ENCODE measurements around the gene LTV1. TPM values are rescaled to one million over a fixed set of nuclear protein-coding genes. Genes with fewer than 3 reads are reported as not detected.
"Not testable (repeated sequence)": the region's sequence is repeated elsewhere in the genome, so short reads cannot be mapped to it uniquely, and the experiment has no call there.

LTV1 gene
- total and polyA plus RNA-seq, 2 donors (not counting 3 experiments of a cell fraction or from before 2014, with no cell fraction given), result 5.2 to 26.9 TPM

- FAIRE-seq; H3K9me1 ChIP-seq (replicated peaks; ENCODE audit: control insufficient read depth, extremely low read depth, insufficient read depth, low read length); H3K27me3 ChIP-seq (ENCODE audit: control insufficient read depth in 2 of 2, insufficient read depth in 2 of 2, low read length in 2 of 2); H3K4me2 ChIP-seq (ENCODE audit: insufficient read depth, low read length); H3K9ac ChIP-seq (replicated peaks; ENCODE audit: extremely low read depth, insufficient read depth, low read length); dilution Hi-C loops (cut with MboI; ENCODE audit: extremely low pct_ligation_motif_present, low sequenced_read_pairs); H3K27ac ChIP-seq (ENCODE audit: insufficient read depth, low read depth, low read length); CTCF ChIA-PET; H3K79me2 ChIP-seq (ENCODE audit: control insufficient read depth, insufficient read depth, low read length); intact Hi-C loops (cut with micrococcal nuclease); H3K4me3 ChIP-seq (replicated peaks in 1 of 3; ENCODE audit: insufficient read depth in 1 of 3, low read depth in 1 of 3, low read length in 3 of 3); H2AFZ ChIP-seq (ENCODE audit: low read depth, low read length); H4K20me1 ChIP-seq (replicated peaks; ENCODE audit: control insufficient read depth, extremely low read depth, insufficient read depth, low read length); H3K4me1 ChIP-seq (ENCODE audit: control insufficient read depth, extremely low read depth, insufficient read depth, low read length); POLR2A ChIA-PET; DNase-seq (ENCODE audit: low read depth, low spot score); BruUV-seq (replicated peaks); H3K9me3 ChIP-seq (replicated peaks; ENCODE audit: control insufficient read depth, insufficient read depth, low read length): not testable (repeated sequence)
- peaks cover 15 to 16% of the 10 kb centered on the region in 2 experiments for H3K36me3 ChIP-seq (ENCODE audit: control insufficient read depth in 2 of 2, extremely low read depth in 1 of 2, insufficient read depth in 2 of 2, low read length in 2 of 2)
These were observed 13.6 kb downstream of the LTV1 start for GRCh38 chr6:143856762-143857161.

DNA sequence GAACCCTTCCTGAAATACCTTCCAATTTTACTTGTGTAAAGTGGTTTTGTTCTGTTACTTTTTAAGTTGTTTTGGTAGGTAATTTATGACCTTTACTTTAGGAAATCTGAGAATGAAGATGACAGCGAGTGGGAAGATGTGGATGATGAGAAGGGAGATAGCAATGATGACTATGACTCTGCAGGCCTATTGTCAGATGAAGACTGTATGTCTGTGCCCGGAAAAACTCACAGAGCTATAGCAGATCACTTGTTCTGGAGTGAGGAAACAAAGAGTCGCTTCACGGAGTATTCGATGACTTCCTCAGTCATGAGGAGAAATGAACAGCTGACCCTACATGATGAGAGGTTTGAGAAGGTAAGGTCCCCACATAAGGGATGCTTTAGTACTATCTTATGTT is 14.5 kb downstream of the LTV1 start:
- Histone ChIP-seq H3K79me2 (ENCODE audit: control insufficient read depth, insufficient read depth, low read length) (peaks cover 4% of the 10 kb centered on the region), H4K20me1 (replicated peaks; ENCODE audit: control insufficient read depth, extremely low read depth, insufficient read depth, low read length) (no peaks in the 10 kb centered on the region), H3K9me1 (replicated peaks; ENCODE audit: control insufficient read depth, extremely low read depth, insufficient read depth, low read length) (no peaks in the 10 kb centered on the region), H3K27me3 (ENCODE audit: control insufficient read depth in 2 of 2, insufficient read depth in 2 of 2, low read length in 2 of 2) (no peaks in the 10 kb centered on the region), H2AFZ (ENCODE audit: low read depth, low read length) (no peak overlapping the region), H3K9ac (replicated peaks; ENCODE audit: extremely low read depth, insufficient read depth, low read length) (no peak overlapping the region), H3K4me3 (replicated peaks in 1 of 3; ENCODE audit: insufficient read depth in 1 of 3, low read depth in 1 of 3, low read length in 3 of 3) (no peak overlapping the region), H3K4me1 (ENCODE audit: control insufficient read depth, extremely low read depth, insufficient read depth, low read length) (no peaks in the 10 kb centered on the region), H3K9me3 (replicated peaks; ENCODE audit: control insufficient read depth, insufficient read depth, low read length) (no peaks in the 10 kb centered on the region), H3K36me3 (ENCODE audit: control insufficient read depth in 2 of 2, extremely low read depth in 1 of 2, insufficient read depth in 2 of 2, low read length in 2 of 2) (peaks cover 16% of the 10 kb centered on the region in 2 experiments), H3K4me2 (ENCODE audit: insufficient read depth, low read length) (no peak overlapping the region), H3K27ac (ENCODE audit: insufficient read depth, low read depth, low read length) (no peak overlapping the region)
- ChIA-PET CTCF (no interaction called here), POLR2A (no interaction called here)
- DNase-seq (ENCODE audit: low read depth, low spot score), result no peak
- BruUV-seq (replicated peaks), result no TSS peak
- FAIRE-seq, result no peak
- dilution Hi-C loops (cut with MboI; ENCODE audit: extremely low pct_ligation_motif_present, low sequenced_read_pairs), result no loop called here
- intact Hi-C loops (cut with micrococcal nuclease), result no loop called here
- no peak for TF ChIP-seq FOS (IDR thresholded peaks at IDR 0.05; ENCODE audit: borderline replicate concordance, insufficient read depth, low read length)
- TF ChIP-seq EZH2 (IDR thresholded peaks at IDR 0.05; ENCODE audit: borderline replicate concordance, low read depth, low read length, severe bottlenecking), result no peak
- no peak for TF ChIP-seq POLR2AphosphoS5 (IDR thresholded peaks at IDR 0.05; ENCODE audit: insufficient read depth, low read depth, low read length)
- no peak for TF ChIP-seq GATA2 (IDR thresholded peaks at IDR 0.05; ENCODE audit: insufficient read depth, insufficient read length, low read depth, low read length)
- TF ChIP-seq, protein P1, sequence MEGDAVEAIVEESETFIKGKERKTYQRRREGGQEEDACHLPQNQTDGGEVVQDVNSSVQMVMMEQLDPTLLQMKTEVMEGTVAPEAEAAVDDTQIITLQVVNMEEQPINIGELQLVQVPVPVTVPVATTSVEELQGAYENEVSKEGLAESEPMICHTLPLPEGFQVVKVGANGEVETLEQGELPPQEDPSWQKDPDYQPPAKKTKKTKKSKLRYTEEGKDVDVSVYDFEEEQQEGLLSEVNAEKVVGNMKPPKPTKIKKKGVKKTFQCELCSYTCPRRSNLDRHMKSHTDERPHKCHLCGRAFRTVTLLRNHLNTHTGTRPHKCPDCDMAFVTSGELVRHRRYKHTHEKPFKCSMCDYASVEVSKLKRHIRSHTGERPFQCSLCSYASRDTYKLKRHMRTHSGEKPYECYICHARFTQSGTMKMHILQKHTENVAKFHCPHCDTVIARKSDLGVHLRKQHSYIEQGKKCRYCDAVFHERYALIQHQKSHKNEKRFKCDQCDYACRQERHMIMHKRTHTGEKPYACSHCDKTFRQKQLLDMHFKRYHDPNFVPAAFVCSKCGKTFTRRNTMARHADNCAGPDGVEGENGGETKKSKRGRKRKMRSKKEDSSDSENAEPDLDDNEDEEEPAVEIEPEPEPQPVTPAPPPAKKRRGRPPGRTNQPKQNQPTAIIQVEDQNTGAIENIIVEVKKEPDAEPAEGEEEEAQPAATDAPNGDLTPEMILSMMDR (IDR thresholded peaks at IDR 0.05; ENCODE audit: extremely low read depth in 1 of 2, insufficient read depth in 1 of 2, low read depth in 1 of 2, low read length in 2 of 2), result no peak
- no peak for TF ChIP-seq POLR2A (IDR thresholded peaks at IDR 0.05; ENCODE audit: low read depth, low read length)
- TF ChIP-seq JUN (IDR thresholded peaks at IDR 0.05; ENCODE audit: borderline replicate concordance, insufficient read depth, insufficient read length, low read depth), result no peak
- TF ChIP-seq MYC (IDR thresholded peaks at IDR 0.05; ENCODE audit: low read depth, low read length), result no peak
- TF ChIP-seq, protein P2, sequence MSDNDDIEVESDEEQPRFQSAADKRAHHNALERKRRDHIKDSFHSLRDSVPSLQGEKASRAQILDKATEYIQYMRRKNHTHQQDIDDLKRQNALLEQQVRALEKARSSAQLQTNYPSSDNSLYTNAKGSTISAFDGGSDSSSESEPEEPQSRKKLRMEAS (IDR thresholded peaks at IDR 0.05; ENCODE audit: insufficient read depth, insufficient read length), result no peak

All from endothelial cell of umbilical vein (primary cell).